NCI-H2107 (cell line): ENCODE data around the gene MUL1.
"Not testable (repeated sequence)": the region's sequence is repeated elsewhere in the genome, so short reads cannot be mapped to it uniquely, and the experiment has no call there.

ENCODE experiments used
- DNase-seq: peaks from one replicate; lab custom pipeline; 2025; lab: John Stamatoyannopoulos, UW

Gene MUL1

GRCh38 chr1:20511518-20512428 is 3.8 kb upstream of the MUL1 start:
- no peak for DNase-seq

- no peak for DNase-seq
Observed at GRCh38 chr1:20508411-20508771, 440 bp upstream of the MUL1 start.

- DNase-seq = no peak
Observed at GRCh38 chr1:20507248-20507563, 745 bp downstream of the MUL1 start.

- DNase-seq = no peak
Observed at GRCh38 chr1:20505488-20505887, 2.5 kb downstream of the MUL1 start.

GRCh38 chr1:20500716-20501115 is 7.2 kb downstream of the MUL1 start:
- DNase-seq = no peak

- no peak for DNase-seq
Observed at GRCh38 chr1:20499718-20500117, 8.2 kb downstream of the MUL1 start.

- DNase-seq = no peak
Observed at GRCh38 chr1:20499105-20499504, 8.8 kb downstream of the MUL1 start.

- DNase-seq = no peak
Observed at GRCh38 chr1:20498116-20498515, 9.8 kb downstream of the MUL1 start.

GRCh38 chr1:20497506-20497905 is 10.4 kb downstream of the MUL1 start:
- DNase-seq = no peak

GRCh38 chr1:20496725-20497383 is 11.1 kb downstream of the MUL1 start:
- not testable (repeated sequence) for DNase-seq

- no peak for DNase-seq
Observed at GRCh38 chr1:20496241-20496661, 11.7 kb downstream of the MUL1 start.

- DNase-seq = no peak
Observed at GRCh38 chr1:20495661-20496060, 12.3 kb downstream of the MUL1 start.

GRCh38 chr1:20494609-20495311 is 13.2 kb downstream of the MUL1 start:
- no peak for DNase-seq

GRCh38 chr1:20493839-20494608 is 13.9 kb downstream of the MUL1 start:
- DNase-seq = peak; percentile 44

- no peak for DNase-seq
Observed at GRCh38 chr1:20493309-20493708, 14.6 kb downstream of the MUL1 start.

- DNase-seq = no peak
Observed at GRCh38 chr1:20492751-20493150, 15.2 kb downstream of the MUL1 start.

- DNase-seq = no peak
Observed at GRCh38 chr1:20491866-20492265, 16.1 kb downstream of the MUL1 start.

- no peak for DNase-seq
Observed at GRCh38 chr1:20491178-20491577, 16.8 kb downstream of the MUL1 start.

- no peak for DNase-seq
Observed at GRCh38 chr1:20487236-20487590, 20.7 kb downstream of the MUL1 start.

- no peak for DNase-seq
Observed at GRCh38 chr1:20486457-20487235, 21.3 kb downstream of the MUL1 start.
